Common myeloid progenitor, CD34-positive (primary cell): Measurements from ENCODE around the gene CDKN2B-AS1.
"Not testable (repeated sequence)": the region's sequence is repeated elsewhere in the genome, so short reads cannot be mapped to it uniquely, and the experiment has no call there.

Experiments
- CTCF ChIA-PET: fragments of 350-600 bp; sonication (Branson Sonifier 250); formaldehyde crosslinking; loops from one replicate; lab custom pipeline; 2021; ENCODE audit warnings: antibody characterized with exemption; lab: Charles Lee
- POLR2A ChIA-PET: fragments of 350-600 bp; sonication (Branson Sonifier 250); formaldehyde crosslinking; loops from one replicate; lab custom pipeline; 2021; ENCODE audit warnings: antibody characterized with exemption; lab: Charles Lee
- DNase-seq, 3 donors: peaks; one replicate each; pipeline versions ENCODE4 v3.0.0 to v3.0.0-alpha.2; 2013
- H3K27ac ChIP-seq, 2 experiments: 1 replicate in 1 of 2; 2 replicates in 1 of 2; pipeline ENCODE4 v1.7.0; 2013; ENCODE audit warnings: inconsistent platforms in 2 of 2, low read length in 2 of 2, mild to moderate bottlenecking in 2 of 2, low read depth in 1 of 2, moderate library complexity in 1 of 2; ENCODE audit not compliant: severe bottlenecking in 2 of 2, insufficient read depth in 1 of 2, poor library complexity in 1 of 2
- H3K27me3 ChIP-seq, 5 experiments: replicated peaks in 2 of 5; 1 replicate in 3 of 5; 2 replicates in 2 of 5; pipeline versions ENCODE4 v1.6.1 to v1.7.0; 2013; ENCODE audit warnings: low read length in 4 of 5, mild to moderate bottlenecking in 2 of 5, moderate library complexity in 2 of 5, inconsistent platforms in 1 of 5; ENCODE audit not compliant: insufficient read depth in 5 of 5, control insufficient read depth in 4 of 5
- H3K36me3 ChIP-seq, 4 experiments: 1 replicate in 2 of 4; 2 replicates in 2 of 4; pipeline versions ENCODE4 v1.6.1 to v1.7.0; 2013; ENCODE audit warnings: low read length in 3 of 4, control low read depth in 1 of 4, mild to moderate bottlenecking in 1 of 4; ENCODE audit not compliant: control insufficient read depth in 4 of 4, insufficient read depth in 4 of 4
- H3K4me1 ChIP-seq, 4 experiments: 1 replicate in 3 of 4; 2 replicates in 1 of 4; pipeline versions ENCODE4 v1.6.1 to v1.7.1; 2013; ENCODE audit warnings: low read length in 3 of 4, mild to moderate bottlenecking in 3 of 4, control low read depth in 1 of 4, inconsistent platforms in 1 of 4, moderate library complexity in 1 of 4; ENCODE audit not compliant: control insufficient read depth in 4 of 4, insufficient read depth in 4 of 4; ENCODE audit errors: control extremely low read depth in 1 of 4
- H3K4me3 ChIP-seq, 7 experiments: 1 replicate in 4 of 7; 2 replicates in 3 of 7; pipeline versions ENCODE4 v1.5.1 to v1.7.0; 2013; ENCODE audit warnings: mild to moderate bottlenecking in 7 of 7, low read length in 6 of 7, moderate library complexity in 6 of 7, inconsistent platforms in 2 of 7, low read depth in 2 of 7, control low read depth in 1 of 7; ENCODE audit not compliant: insufficient read depth in 4 of 7, control insufficient read depth in 1 of 7; ENCODE audit errors: extremely low read depth in 1 of 7
- H3K9me3 ChIP-seq, 5 experiments: 1 replicate in 4 of 5; 2 replicates in 1 of 5; pipeline versions ENCODE4 v1.6.1 to v1.7.1; 2013; ENCODE audit warnings: low read length in 4 of 5, mild to moderate bottlenecking in 2 of 5, inconsistent platforms in 1 of 5, low read depth in 1 of 5, moderate library complexity in 1 of 5; ENCODE audit not compliant: control insufficient read depth in 4 of 5, insufficient read depth in 2 of 5; ENCODE audit errors: control extremely low read depth in 1 of 5
- WGBS: methylation state at CpG from one replicate; pipeline ENCODE4 v1.1.5; 2013; ENCODE audit not compliant: insufficient coverage; 5-methylcytosine and 5-hydroxymethylcytosine counted together

Gene CDKN2B-AS1

GRCh38 chr9:22056402-22056801 is 61.8 kb downstream of the CDKN2B-AS1 start:
- DNase-seq: no peak
- 42% methylated on average over 3 of the region's 3 CpGs for WGBS
- H3K27me3 ChIP-seq: peaks cover 0 to 84% (median 52%) of the 10 kb centered on the region in 5 experiments
- no peak overlapping the region for H3K27ac ChIP-seq
- no peak overlapping the region for H3K4me3 ChIP-seq
- peaks cover 0 to 10% (median 5%) of the 10 kb centered on the region in 5 experiments for H3K9me3 ChIP-seq
- no peaks in the 10 kb centered on the region for H3K36me3 ChIP-seq
- H3K4me1 ChIP-seq: peaks cover 0 to 7% (median under 1%) of the 10 kb centered on the region in 4 experiments
- ChIA-PET POLR2A (no interaction called here), CTCF (no interaction called here)

GRCh38 chr9:22057972-22058371 is 63.4 kb downstream of the CDKN2B-AS1 start:
- H3K27ac ChIP-seq, H3K4me3 ChIP-seq, CTCF ChIA-PET, POLR2A ChIA-PET, H3K4me1 ChIP-seq, H3K36me3 ChIP-seq, DNase-seq: not testable (repeated sequence)
- Histone ChIP-seq H3K27me3 (peaks cover 6 to 85% (median 48%) of the 10 kb centered on the region in 5 experiments), H3K9me3 (peaks cover 0 to 10% (median 5%) of the 10 kb centered on the region in 5 experiments)
- whole genome bisulfite sequencing: 95% methylated on average over 4 of the region's 6 CpGs

- no CpG with 5 or more reads among the region's 4 CpGs for WGBS
- no peak for DNase-seq
- ChIA-PET POLR2A (no interaction called here), CTCF (interaction anchor here (0.6 kb wide), 1 partner anchor 58 kb away, joined by 3 read pairs; no protein-coding TSS in a partner anchor)
- peaks cover 6 to 91% (median 38%) of the 10 kb centered on the region in 5 experiments for H3K27me3 ChIP-seq
- H3K9me3 ChIP-seq: peaks cover 0 to 10% (median 5%) of the 10 kb centered on the region in 5 experiments
- H3K4me3 ChIP-seq: no peak overlapping the region
- no peak overlapping the region for H3K27ac ChIP-seq
- H3K36me3 ChIP-seq: no peaks in the 10 kb centered on the region
- no peaks in the 10 kb centered on the region for H3K4me1 ChIP-seq
Measured at GRCh38 chr9:22060831-22061383, 66.3 kb downstream of the CDKN2B-AS1 start.

- no peaks in the 10 kb centered on the region for H3K36me3 ChIP-seq
- WGBS: no CpG with 5 or more reads among the region's 2 CpGs
- CTCF ChIA-PET: interaction anchor here (1.5 to 1.7 kb wide), 2 partner anchors 12 to 16 kb away, joined by 4 read pairs; no protein-coding TSS in a partner anchor
- H3K9me3 ChIP-seq: peaks cover 0 to 2% (median 0%) of the 10 kb centered on the region in 5 experiments
- no peak for DNase-seq
- H3K4me3 ChIP-seq: no peak overlapping the region
- POLR2A ChIA-PET: no interaction called here
- H3K27ac ChIP-seq: no peak overlapping the region
- H3K27me3 ChIP-seq: peaks cover 13 to 87% (median 28%) of the 10 kb centered on the region in 5 experiments
- no peaks in the 10 kb centered on the region for H3K4me1 ChIP-seq
Measured at GRCh38 chr9:22064957-22065356, 70.4 kb downstream of the CDKN2B-AS1 start.

GRCh38 chr9:22065431-22066200 is 71.0 kb downstream of the CDKN2B-AS1 start:
- CTCF ChIA-PET: interaction anchor here (1.2 to 1.7 kb wide), 2 partner anchors 15 to 252 kb away, joined by 3 to 4 read pairs; no protein-coding TSS in a partner anchor
- Histone ChIP-seq H3K9me3 (peaks cover 0 to 2% (median 0%) of the 10 kb centered on the region in 5 experiments), H3K27ac (no peak overlapping the region), H3K4me1 (no peaks in the 10 kb centered on the region), H3K4me3 (no peak overlapping the region), H3K36me3 (no peaks in the 10 kb centered on the region), H3K27me3 (peaks cover 13 to 87% (median 28%) of the 10 kb centered on the region in 5 experiments)
- no peak for DNase-seq
- 64% methylated on average over 3 of the region's 4 CpGs for WGBS
- POLR2A ChIA-PET: no interaction called here

GRCh38 chr9:22067196-22067595 is 72.6 kb downstream of the CDKN2B-AS1 start:
- POLR2A ChIA-PET: no interaction called here
- Histone ChIP-seq H3K27ac (no peak overlapping the region), H3K4me1 (no peaks in the 10 kb centered on the region), H3K27me3 (peaks cover 12 to 84% (median 26%) of the 10 kb centered on the region in 5 experiments), H3K4me3 (no peak overlapping the region), H3K36me3 (no peaks in the 10 kb centered on the region), H3K9me3 (peaks cover 0 to 2% (median 0%) of the 10 kb centered on the region in 5 experiments)
- WGBS: no CpG with 5 or more reads among the region's 4 CpGs
- CTCF ChIA-PET: no interaction called here
- DNase-seq: no peak

- CTCF ChIA-PET: interaction anchor here (0.5 to 1.3 kb wide), 2 partner anchors 16 to 119 kb away, joined by 3 to 5 read pairs; no protein-coding TSS in a partner anchor
- no peak overlapping the region for H3K27ac ChIP-seq
- WGBS: 95% methylated on average over 8 of the region's 8 CpGs
- peaks cover 13 to 82% (median 20%) of the 10 kb centered on the region in 5 experiments for H3K27me3 ChIP-seq
- no peaks in the 10 kb centered on the region for H3K36me3 ChIP-seq
- POLR2A ChIA-PET: no interaction called here
- H3K9me3 ChIP-seq: peaks cover 0 to 2% (median 0%) of the 10 kb centered on the region in 5 experiments
- no peak for DNase-seq
- H3K4me3 ChIP-seq: no peak overlapping the region
- no peaks in the 10 kb centered on the region for H3K4me1 ChIP-seq
Measured at GRCh38 chr9:22068369-22068768, 73.8 kb downstream of the CDKN2B-AS1 start.
